ENCODE results near the gene NLRP1.

- no peak for TF ChIP-seq EP300 (IDR thresholded peaks at IDR 0.05)
- TF ChIP-seq CTCF (IDR thresholded peaks at IDR 0.05), result no peak
Observed at GRCh38 chr17:5631958-5632590, 47.8 kb upstream of the NLRP1 start.

All from stomach (tissue), 4 donors.